CD14-positive monocyte (primary cell): ENCODE results near the gene DCAKD. TPM values are rescaled to one million over a fixed set of nuclear protein-coding genes. Genes with fewer than 3 reads are reported as not detected.

Experiments
- DNase-seq, 3 donors: peaks; one replicate each; pipeline ENCODE4 v3.0.0-alpha.2; 2011 to 2022
- H2AFZ ChIP-seq: 2 replicates; pipeline ENCODE4 v1.6.0; 2012; ENCODE audit warnings: mild to moderate bottlenecking, low read depth, low read length, inconsistent platforms; ENCODE audit not compliant: insufficient read depth, poor library complexity, severe bottlenecking
- H3K27ac ChIP-seq, 2 donors: 1 replicate in 1 of 2; 2 replicates in 1 of 2; pipeline ENCODE4 v1.5.1; 2012 to 2013; ENCODE audit warnings: low read length in 2 of 2, control low read depth in 1 of 2, inconsistent platforms in 1 of 2, low read depth in 1 of 2, mild to moderate bottlenecking in 1 of 2
- H3K27me3 ChIP-seq, 2 donors: one replicate each; pipeline versions ENCODE4 v1.6.0 to v1.6.1; 2011 to 2013; ENCODE audit warnings: low read length in 2 of 2; ENCODE audit not compliant: control insufficient read depth in 2 of 2, insufficient read depth in 2 of 2
- H3K36me3 ChIP-seq, 2 donors: replicated peaks in 1 of 2; 1 replicate in 1 of 2; 2 replicates in 1 of 2; pipeline versions ENCODE4 v1.5.1 to v1.6.1; 2012 to 2013; ENCODE audit warnings: low read length in 2 of 2, control low read depth in 1 of 2, inconsistent platforms in 1 of 2, mild to moderate bottlenecking in 1 of 2; ENCODE audit not compliant: insufficient read depth in 2 of 2, control insufficient read depth in 1 of 2
- H3K4me1 ChIP-seq, 2 donors: 1 replicate in 1 of 2; 2 replicates in 1 of 2; pipeline versions ENCODE4 v1.5.1 to v1.6.1; 2012 to 2013; ENCODE audit warnings: low read length in 2 of 2, control low read depth in 1 of 2, inconsistent platforms in 1 of 2, mild to moderate bottlenecking in 1 of 2, moderate library complexity in 1 of 2; ENCODE audit not compliant: insufficient read depth in 2 of 2, control insufficient read depth in 1 of 2
- H3K4me2 ChIP-seq: replicated peaks from 2 replicates; pipeline ENCODE3; 2012; ENCODE audit warnings: low read length, moderate library complexity, mild to moderate bottlenecking; ENCODE audit not compliant: poor library complexity, severe bottlenecking; ENCODE audit errors: extremely low read depth
- H3K4me3 ChIP-seq, 3 experiments: fragments of 200-600 bp in 1 of 3; sonication (generic) in 1 of 3; replicated peaks in 1 of 3; 1 replicate in 2 of 3; 2 replicates in 1 of 3; pipeline ENCODE4 v1.5.1; 2011 to 2013; ENCODE audit warnings: low read length in 3 of 3, mild to moderate bottlenecking in 3 of 3, control low read depth in 2 of 3, low read depth in 2 of 3, inconsistent platforms in 1 of 3, moderate library complexity in 1 of 3
- H3K79me2 ChIP-seq: 2 replicates; pipeline ENCODE4 v1.6.0; 2012; ENCODE audit warnings: mild to moderate bottlenecking, control low read depth, inconsistent platforms, low read length, moderate library complexity; ENCODE audit not compliant: insufficient read depth
- H3K9ac ChIP-seq: 2 replicates; pipeline ENCODE4 v1.6.0; 2017; ENCODE audit warnings: low read length, mild to moderate bottlenecking; ENCODE audit not compliant: insufficient read depth, poor library complexity, severe bottlenecking
- H3K9me3 ChIP-seq, 2 donors: replicated peaks in 1 of 2; 1 replicate in 1 of 2; 2 replicates in 1 of 2; pipeline versions ENCODE4 v1.5.1 to v1.6.1; 2012 to 2013; ENCODE audit warnings: low read length in 2 of 2, control low read depth in 1 of 2; ENCODE audit not compliant: control insufficient read depth in 1 of 2, insufficient read depth in 1 of 2
- H4K20me1 ChIP-seq: 2 replicates; pipeline ENCODE4 v1.6.0; 2012; ENCODE audit warnings: mild to moderate bottlenecking, low read length, control low read depth, moderate library complexity; ENCODE audit not compliant: insufficient read depth
- H3K27ac Mint-ChIP-seq, 7 donors: one replicate each; pipeline ENCODE4 v1.8.0; 2020; ENCODE audit warnings: mild to moderate bottlenecking in 7 of 7, mixed read lengths in 7 of 7, moderate library complexity in 6 of 7, inconsistent platforms in 2 of 7
- H3K27me3 Mint-ChIP-seq, 3 donors: one replicate each; pipeline ENCODE4 v1.8.0; 2021 to 2022; ENCODE audit warnings: low read depth in 3 of 3, mild to moderate bottlenecking in 3 of 3, mixed read lengths in 3 of 3, moderate library complexity in 3 of 3, inconsistent platforms in 1 of 3
- H3K36me3 Mint-ChIP-seq, 2 donors: one replicate each; pipeline ENCODE4 v1.8.0; 2020; ENCODE audit warnings: mixed read lengths in 2 of 2, inconsistent platforms in 1 of 2, mild to moderate bottlenecking in 1 of 2
- H3K4me1 Mint-ChIP-seq: one replicate; pipeline ENCODE4 v1.8.0; 2020; ENCODE audit warnings: mild to moderate bottlenecking, mixed read lengths
- H3K4me3 Mint-ChIP-seq, 2 donors: one replicate each; pipeline ENCODE4 v1.8.0; 2020; ENCODE audit warnings: mild to moderate bottlenecking in 2 of 2, mixed read lengths in 2 of 2, moderate library complexity in 1 of 2
- H3K9me3 Mint-ChIP-seq, 7 donors: one replicate each; pipeline ENCODE4 v1.8.0; 2020 to 2022; ENCODE audit warnings: mixed read lengths in 7 of 7, mild to moderate bottlenecking in 6 of 7, moderate library complexity in 6 of 7, inconsistent platforms in 2 of 7
- CTCF ChIP-seq: fragments of 200-600 bp; IDR thresholded peaks from one replicate; pipeline ENCODE4 v1.8.0; 2022; ENCODE audit warnings: antibody characterized with exemption, mild to moderate bottlenecking
- WGBS: methylation state at CpG from one replicate; pipeline ENCODE4 v1.1.5; 2013; ENCODE audit warnings: missing lambda C conversion rate; ENCODE audit not compliant: insufficient coverage; 5-methylcytosine and 5-hydroxymethylcytosine counted together
- intact Hi-C, 2 donors: fragments of 100-400 bp; cut with micrococcal nuclease; formaldehyde crosslinking; loops; one replicate each; pipeline versions ENCODE4 v1.15.0 to v1.15.1; 2023
- polyA plus RNA-seq, 3 donors: library from polyadenylated mRNA; depleted of rRNA in 1 of 3; unstranded in 2 of 3; stranded (reverse) in 1 of 3; fragments of 300-500 nt in 2 of 3; fragments of >200 nt in 1 of 3; fragmentation: Illumina TruSeq in 2 of 3; gene quantifications; 1 replicate in 2 of 3; 2 replicates in 1 of 3; pipeline ENCODE4 v1.2.3, GENCODE V29; 2012 to 2021

Gene DCAKD
- polyA plus RNA-seq, 3 donors, result 6.6 to 10.0 (median 8.7) TPM

- peak; percentile 34 for TF ChIP-seq CTCF
- H3K79me2 ChIP-seq, result peaks cover 1% of the 10 kb centered on the region
- DNase-seq, result no peak
- no peaks in the 10 kb centered on the region for H3K4me1 Mint-ChIP-seq
- H3K4me1 ChIP-seq, result no peaks in the 10 kb centered on the region
- intact Hi-C loops, result loop anchor here (5.0 to 10.0 kb wide), 2 partner anchors 36 to 171 kb away; partner anchors contain the start of gene PLCD3 (in 2 of the 2)
- peaks cover 81 to 94% of the 10 kb centered on the region in 2 donors for H3K36me3 ChIP-seq
- H3K9me3 ChIP-seq, result no peaks in the 10 kb centered on the region
- no peak overlapping the region for H3K9ac ChIP-seq
- peaks cover 0 to 2% (median 2%) of the 10 kb centered on the region in 3 donors for H3K27me3 Mint-ChIP-seq
- 82% methylated on average over 3 of the region's 3 CpGs for WGBS
- peaks cover 81 to 97% of the 10 kb centered on the region in 2 donors for H3K36me3 Mint-ChIP-seq
- H2AFZ ChIP-seq, result no peak overlapping the region
- no peaks in the 10 kb centered on the region for H3K9me3 Mint-ChIP-seq
- no peak overlapping the region for H3K4me3 ChIP-seq
- peak overlapping the region in 1 of 7 donors; percentile 12 for H3K27ac Mint-ChIP-seq
- peaks cover 53% of the 10 kb centered on the region for H4K20me1 ChIP-seq
- no peak overlapping the region for H3K4me3 Mint-ChIP-seq
- H3K27ac ChIP-seq, result no peak overlapping the region
- no peak overlapping the region for H3K4me2 ChIP-seq
- no peaks in the 10 kb centered on the region for H3K27me3 ChIP-seq
Measured at GRCh38 chr17:45096141-45096540, 44.7 kb upstream of the DCAKD start.

GRCh38 chr17:45093444-45094110 lies 42.1 kb upstream of the DCAKD start:
- Histone ChIP-seq H3K4me2 (no peak overlapping the region), H2AFZ (no peak overlapping the region), H3K9me3 (no peaks in the 10 kb centered on the region), H3K27ac (no peak overlapping the region), H3K27me3 (no peaks in the 10 kb centered on the region), H3K4me1 (no peaks in the 10 kb centered on the region), H4K20me1 (peaks cover 59% of the 10 kb centered on the region), H3K4me3 (no peak overlapping the region), H3K79me2 (peaks cover 2% of the 10 kb centered on the region), H3K36me3 (peaks cover 90 to 100% of the 10 kb centered on the region in 2 donors), H3K9ac (no peak overlapping the region)
- H3K4me1 Mint-ChIP-seq, result no peaks in the 10 kb centered on the region
- peaks cover 83 to 100% of the 10 kb centered on the region in 2 donors for H3K36me3 Mint-ChIP-seq
- peaks cover 0 to 2% (median 2%) of the 10 kb centered on the region in 3 donors for H3K27me3 Mint-ChIP-seq
- H3K27ac Mint-ChIP-seq, result peak overlapping the region in 3 of 7 donors; percentile 28 to 32 (median 31)
- no peaks in the 10 kb centered on the region for H3K9me3 Mint-ChIP-seq
- WGBS, result 88% methylated on average over 11 of the region's 13 CpGs
- DNase-seq, result no peak
- H3K4me3 Mint-ChIP-seq, result no peak overlapping the region
- intact Hi-C loops, result loop anchor here in 1 of 2 donors (10.0 kb wide), 1 partner anchor 169 kb away; no protein-coding TSS in a partner anchor
- TF ChIP-seq CTCF, result no peak
